Esophagus squamous epithelium (tissue), 4 donors: ENCODE measurements around the gene TCAF1.

ENCODE experiments used
- CTCF ChIP-seq, 6 experiments: fragments of 450-650 bp in 4 of 6; fragments of 200-600 bp in 2 of 6; sonication (generic) in 2 of 6; IDR thresholded peaks; one replicate each; pipeline ENCODE4 v1.5.1; 2016 to 2019; ENCODE audit warnings: antibody characterized with exemption in 6 of 6, mild to moderate bottlenecking in 4 of 6, moderate library complexity in 4 of 6
- POLR2A ChIP-seq, 4 donors: fragments of 450-650 bp; IDR thresholded peaks; one replicate each; pipeline ENCODE4 v1.6.1; 2017; ENCODE audit warnings: antibody characterized with exemption in 4 of 4, mild to moderate bottlenecking in 4 of 4, moderate library complexity in 3 of 4

- TF ChIP-seq POLR2A (IDR thresholded peaks at IDR 0.05) (no peak), CTCF (IDR thresholded peaks at IDR 0.05) (no peak)
These were observed 32.8 kb upstream of the TCAF1 start, which contains the start of gene OR2F2 for GRCh38 chr7:143934526-143935325.
